A673 (cell line): ENCODE measurements around the gene KCNT2. TPM values are rescaled to one million over a fixed set of nuclear protein-coding genes. Genes with fewer than 3 reads are reported as not detected.

Experiments used
- BruUV-seq: library from RNA; stranded (reverse); fragments of 400-500 nt; replicated peaks from 2 replicates; lab custom pipeline; 2021; lab: Mats Ljungman, UMichigan
- CTCF ChIA-PET: fragments of 300-600 bp; sonication (Branson Sonifier 250); formaldehyde crosslinking; loops from one replicate; lab custom pipeline; 2022; ENCODE audit warnings: antibody characterized with exemption; lab: Charles Lee
- POLR2A ChIA-PET: fragments of 300-600 bp; sonication (Branson Sonifier 250); formaldehyde crosslinking; loops from one replicate; lab custom pipeline; 2022; ENCODE audit warnings: antibody characterized with exemption; ENCODE audit not compliant: low non-redundant PET; lab: Charles Lee
- DNase-seq: peaks from one replicate; pipeline ENCODE4 v3.0.0-alpha.2; 2015; ENCODE audit warnings: low spot score
- H3K27ac ChIP-seq: fragments of 200-600 bp; sonication (generic); 2 replicates; pipeline ENCODE4 v1.5.1; 2016; ENCODE audit warnings: mixed run types, low read depth, mild to moderate bottlenecking, mixed read lengths, antibody characterized with exemption, low read length; ENCODE audit not compliant: poor library complexity, severe bottlenecking
- H3K27me3 ChIP-seq: fragments of 200-600 bp; sonication (generic); replicated peaks from 2 replicates; pipeline ENCODE4 v1.6.1; 2017; ENCODE audit warnings: mixed run types, low read depth, mild to moderate bottlenecking, mixed read lengths, antibody characterized with exemption, low read length; ENCODE audit not compliant: insufficient read depth, poor library complexity
- H3K36me3 ChIP-seq: fragments of 200-600 bp; sonication (generic); 2 replicates; pipeline ENCODE4 v1.6.1; 2016; ENCODE audit warnings: mixed run types, mild to moderate bottlenecking, mixed read lengths, antibody characterized with exemption, low read length; ENCODE audit not compliant: insufficient read depth, poor library complexity, severe bottlenecking
- H3K4me1 ChIP-seq: fragments of 200-600 bp; sonication (generic); 2 replicates; pipeline ENCODE4 v1.6.1; 2017; ENCODE audit warnings: mixed run types, mild to moderate bottlenecking, mixed read lengths, antibody characterized with exemption, low read length; ENCODE audit not compliant: insufficient read depth, poor library complexity, severe bottlenecking
- H3K4me3 ChIP-seq: fragments of 200-600 bp; sonication (generic); 2 replicates; pipeline ENCODE4 v1.5.1; 2016; ENCODE audit warnings: low read depth, mixed run types, mild to moderate bottlenecking, mixed read lengths, low read length; ENCODE audit not compliant: poor library complexity, severe bottlenecking
- H3K9me3 ChIP-seq: fragments of 200-600 bp; sonication (generic); 2 replicates; pipeline ENCODE4 v1.6.1; 2016; ENCODE audit warnings: mixed run types, low read depth, mild to moderate bottlenecking, mixed read lengths, antibody characterized with exemption, low read length; ENCODE audit not compliant: poor library complexity, severe bottlenecking
- EZH2 ChIP-seq: fragments of 200-600 bp; sonication (generic); IDR thresholded peaks from 2 replicates; pipeline ENCODE4 v1.6.1; 2017; ENCODE audit warnings: borderline replicate concordance, low read depth, mild to moderate bottlenecking, mixed read lengths, antibody characterized with exemption, low read length; ENCODE audit not compliant: poor library complexity, severe bottlenecking
- intact Hi-C: fragments of 100-400 bp; cut with micrococcal nuclease; formaldehyde crosslinking; loops from one replicate; pipeline ENCODE4 v1.10.0; 2022; ENCODE audit not compliant: unreplicated experiment
- total RNA-seq: library from RNA; stranded (reverse); gene quantifications from 2 replicates; pipeline ENCODE4 v1.2.3, GENCODE V29; 2021
- TF ChIP-seq, protein P1 (sequence below): fragments of 300-800, 200-600 bp; sonication (generic); conservative IDR thresholded peaks from 2 replicates; pipeline ENCODE4 v1.5.1; 2017; ENCODE audit warnings: low read depth, mild to moderate bottlenecking, antibody characterized with exemption, low read length, moderate library complexity, mixed read lengths

Gene KCNT2
- total RNA-seq, 1 experiment from 2014 or later: 1.2 TPM

GRCh38 chr1:196450143-196451095, 157.8 kb downstream of the KCNT2 start:
- no peaks in the 10 kb centered on the region for H3K36me3 ChIP-seq
- no peaks in the 10 kb centered on the region for H3K4me1 ChIP-seq
- TF ChIP-seq, protein P1, sequence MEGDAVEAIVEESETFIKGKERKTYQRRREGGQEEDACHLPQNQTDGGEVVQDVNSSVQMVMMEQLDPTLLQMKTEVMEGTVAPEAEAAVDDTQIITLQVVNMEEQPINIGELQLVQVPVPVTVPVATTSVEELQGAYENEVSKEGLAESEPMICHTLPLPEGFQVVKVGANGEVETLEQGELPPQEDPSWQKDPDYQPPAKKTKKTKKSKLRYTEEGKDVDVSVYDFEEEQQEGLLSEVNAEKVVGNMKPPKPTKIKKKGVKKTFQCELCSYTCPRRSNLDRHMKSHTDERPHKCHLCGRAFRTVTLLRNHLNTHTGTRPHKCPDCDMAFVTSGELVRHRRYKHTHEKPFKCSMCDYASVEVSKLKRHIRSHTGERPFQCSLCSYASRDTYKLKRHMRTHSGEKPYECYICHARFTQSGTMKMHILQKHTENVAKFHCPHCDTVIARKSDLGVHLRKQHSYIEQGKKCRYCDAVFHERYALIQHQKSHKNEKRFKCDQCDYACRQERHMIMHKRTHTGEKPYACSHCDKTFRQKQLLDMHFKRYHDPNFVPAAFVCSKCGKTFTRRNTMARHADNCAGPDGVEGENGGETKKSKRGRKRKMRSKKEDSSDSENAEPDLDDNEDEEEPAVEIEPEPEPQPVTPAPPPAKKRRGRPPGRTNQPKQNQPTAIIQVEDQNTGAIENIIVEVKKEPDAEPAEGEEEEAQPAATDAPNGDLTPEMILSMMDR: no peak
- TF ChIP-seq EZH2: no peak
- H3K9me3 ChIP-seq: no peaks in the 10 kb centered on the region
- H3K4me3 ChIP-seq: no peak overlapping the region
- intact Hi-C loops: no loop called here
- no peak for DNase-seq
- no peak overlapping the region for H3K27ac ChIP-seq
- CTCF ChIA-PET: no interaction called here
- no TSS peak for BruUV-seq
- H3K27me3 ChIP-seq: no peaks in the 10 kb centered on the region
- POLR2A ChIA-PET: interaction anchor here (0.7 kb wide), 1 partner anchor 1753 kb away, joined by 29 read pairs; no protein-coding TSS in a partner anchor

- no TSS peak for BruUV-seq
Measured at GRCh38 chr1:196449460-196449859, 158.8 kb downstream of the KCNT2 start.

DNA sequence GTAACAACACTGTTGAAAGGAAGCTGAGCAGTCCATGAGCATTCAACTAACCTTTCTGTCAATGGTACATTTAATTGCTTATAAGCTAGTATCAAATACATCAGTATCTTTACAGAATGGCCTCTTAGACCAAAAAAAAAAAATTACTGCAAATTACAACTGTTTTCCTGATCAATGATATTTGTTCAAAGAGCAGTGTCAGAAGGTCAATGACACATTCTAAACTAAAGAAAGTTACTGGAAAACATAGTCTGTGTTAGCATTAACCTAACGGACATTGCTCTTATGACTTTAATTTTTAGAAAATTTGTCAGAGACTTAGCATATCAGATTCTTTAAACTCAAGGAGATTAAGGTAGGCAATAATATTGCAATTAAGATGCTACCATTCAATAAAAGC, 162.5 kb downstream of the KCNT2 start:
- no TSS peak for BruUV-seq
- H3K36me3 ChIP-seq: no peaks in the 10 kb centered on the region
- no peaks in the 10 kb centered on the region for H3K27me3 ChIP-seq
- DNase-seq: no peak
- H3K9me3 ChIP-seq: no peaks in the 10 kb centered on the region
- TF ChIP-seq, protein P1: no peak
- TF ChIP-seq EZH2: no peak
- POLR2A ChIA-PET: no interaction called here
- intact Hi-C loops: no loop called here
- H3K27ac ChIP-seq: no peak overlapping the region
- H3K4me3 ChIP-seq: no peak overlapping the region
- no peaks in the 10 kb centered on the region for H3K4me1 ChIP-seq
- CTCF ChIA-PET: no interaction called here

More at GRCh38 chr1:196449460-196449859, 158.8 kb downstream of the KCNT2 start:
- H3K27me3 ChIP-seq: no peaks in the 10 kb centered on the region
- H3K4me1 ChIP-seq: no peaks in the 10 kb centered on the region
- ChIA-PET POLR2A (no interaction called here), CTCF (no interaction called here)
- no peak overlapping the region for H3K4me3 ChIP-seq
- TF ChIP-seq, protein P1: no peak
- no peak for TF ChIP-seq EZH2
- H3K36me3 ChIP-seq: no peaks in the 10 kb centered on the region
- DNase-seq: no peak
- no peaks in the 10 kb centered on the region for H3K9me3 ChIP-seq
- intact Hi-C loops: no loop called here
- no peak overlapping the region for H3K27ac ChIP-seq
